H9 (cell line): ENCODE measurements around the gene AJAP1. TPM values are rescaled to one million over a fixed set of nuclear protein-coding genes. Genes with fewer than 3 reads are reported as not detected.

ENCODE experiments used
- DNase-seq: peaks from one replicate; pipeline ENCODE4 v3.0.0-alpha.2; 2017
- H2AFZ ChIP-seq: one replicate; pipeline ENCODE4 v1.6.1; 2013; ENCODE audit warnings: mild to moderate bottlenecking, low read length, control low read depth, moderate library complexity
- H2AK5ac ChIP-seq: 2 replicates; pipeline ENCODE4 v1.6.1; 2013; ENCODE audit warnings: low read length, control low read depth, mixed read lengths; ENCODE audit not compliant: insufficient read length
- H2BK120ac ChIP-seq: one replicate; pipeline ENCODE4 v1.6.1; 2013; ENCODE audit warnings: low read depth, mild to moderate bottlenecking, low read length, control low read depth, inconsistent platforms; ENCODE audit not compliant: poor library complexity, severe bottlenecking
- H2BK12ac ChIP-seq: 2 replicates; pipeline ENCODE4 v1.6.1; 2013; ENCODE audit warnings: low read length, control low read depth, mixed read lengths, low read depth; ENCODE audit not compliant: insufficient read length
- H2BK15ac ChIP-seq: 2 replicates; pipeline ENCODE4 v1.6.1; 2013; ENCODE audit warnings: low read depth, low read length, control low read depth
- H2BK20ac ChIP-seq: one replicate; pipeline ENCODE4 v1.6.1; 2013; ENCODE audit warnings: low read depth, mild to moderate bottlenecking, low read length, control low read depth, inconsistent platforms; ENCODE audit not compliant: poor library complexity, severe bottlenecking
- H2BK5ac ChIP-seq: 2 replicates; pipeline ENCODE4 v1.6.1; 2013; ENCODE audit warnings: low read length, control low read depth, mixed read lengths; ENCODE audit not compliant: insufficient read length
- H3K14ac ChIP-seq: 2 replicates; pipeline ENCODE4 v1.6.1; 2013; ENCODE audit warnings: low read length, control low read depth; ENCODE audit not compliant: insufficient read depth
- H3K18ac ChIP-seq: 2 replicates; pipeline ENCODE4 v1.6.1; 2013; ENCODE audit warnings: low read depth, mild to moderate bottlenecking, mixed read lengths, low read length, control low read depth; ENCODE audit not compliant: insufficient read length
- H3K23ac ChIP-seq: 2 replicates; pipeline ENCODE4 v1.6.1; 2013; ENCODE audit warnings: low read length, control low read depth, mixed read lengths, low read depth; ENCODE audit not compliant: insufficient read length
- H3K23me2 ChIP-seq: 2 replicates; pipeline ENCODE4 v1.6.1; 2013; ENCODE audit warnings: low read depth, mild to moderate bottlenecking, mixed read lengths, low read length, control low read depth; ENCODE audit not compliant: insufficient read length, poor library complexity, severe bottlenecking
- H3K27ac ChIP-seq: 2 replicates; pipeline ENCODE4 v1.5.1; 2013; ENCODE audit warnings: low read length, control low read depth, mixed read lengths, low read depth; ENCODE audit not compliant: insufficient read length
- H3K27me3 ChIP-seq: 2 replicates; pipeline ENCODE4 v1.6.1; 2013; ENCODE audit warnings: low read length, control low read depth, inconsistent platforms; ENCODE audit not compliant: insufficient read depth
- H3K4ac ChIP-seq: 2 replicates; pipeline ENCODE4 v1.6.1; 2013; ENCODE audit warnings: low read depth, mild to moderate bottlenecking, control low read depth, inconsistent platforms, low read length, moderate library complexity
- H3K4me1 ChIP-seq: 2 replicates; pipeline ENCODE4 v1.6.1; 2013; ENCODE audit warnings: low read length, control low read depth, inconsistent platforms; ENCODE audit not compliant: insufficient read depth
- H3K4me2 ChIP-seq: 2 replicates; pipeline ENCODE4 v1.6.1; 2013; ENCODE audit warnings: low read length, control low read depth, mixed read lengths; ENCODE audit not compliant: insufficient read length, insufficient read depth
- H3K56ac ChIP-seq: 2 replicates; pipeline ENCODE4 v1.6.1; 2013; ENCODE audit warnings: low read depth, mild to moderate bottlenecking, mixed read lengths, low read length, control low read depth; ENCODE audit not compliant: insufficient read length
- H3K79me1 ChIP-seq: 2 replicates; pipeline ENCODE4 v1.6.1; 2013; ENCODE audit warnings: low read depth, mild to moderate bottlenecking, moderate library complexity, low read length, control low read depth, inconsistent platforms; ENCODE audit not compliant: insufficient read depth, poor library complexity, severe bottlenecking
- H3K79me2 ChIP-seq: 2 replicates; pipeline ENCODE4 v1.6.1; 2013; ENCODE audit warnings: low read length, control low read depth, inconsistent platforms; ENCODE audit not compliant: insufficient read depth
- H3K9ac ChIP-seq: 2 replicates; pipeline ENCODE4 v1.6.1; 2013; ENCODE audit warnings: low read length, control low read depth, mixed read lengths; ENCODE audit not compliant: insufficient read length; ENCODE audit errors: extremely low read depth
- H3K9me3 ChIP-seq: one replicate; pipeline ENCODE4 v1.6.1; 2013; ENCODE audit warnings: low read depth, low read length, inconsistent platforms; ENCODE audit not compliant: control insufficient read depth
- H3T11ph ChIP-seq: one replicate; pipeline ENCODE4 v1.6.1; 2013; ENCODE audit warnings: mild to moderate bottlenecking, low read length, control low read depth, inconsistent platforms
- H4K20me1 ChIP-seq: one replicate; pipeline ENCODE4 v1.6.1; 2013; ENCODE audit not compliant: control insufficient read depth, insufficient read length, insufficient read depth
- H4K5ac ChIP-seq: 2 replicates; pipeline ENCODE4 v1.6.1; 2013; ENCODE audit warnings: low read depth, mild to moderate bottlenecking, mixed read lengths, low read length, control low read depth; ENCODE audit not compliant: insufficient read length
- H4K8ac ChIP-seq: replicated peaks from 2 replicates; pipeline ENCODE4 v1.6.1; 2013; ENCODE audit warnings: low read length, control low read depth, mixed read lengths, low read depth; ENCODE audit not compliant: insufficient read length
- H4K91ac ChIP-seq: 2 replicates; pipeline ENCODE4 v1.6.1; 2013; ENCODE audit warnings: low read depth, mild to moderate bottlenecking, moderate library complexity, mixed read lengths, low read length, control low read depth; ENCODE audit not compliant: insufficient read length
- H3K27ac Mint-ChIP-seq, 3 experiments: 2 replicates in 2 of 3; 3 replicates in 1 of 3; pipeline ENCODE4 v1.8.0; 2020 to 2021; ENCODE audit warnings: mixed read lengths in 3 of 3, mild to moderate bottlenecking in 1 of 3, moderate library complexity in 1 of 3
- H3K27me3 Mint-ChIP-seq: 2 replicates; pipeline ENCODE4 v1.8.0; 2021; ENCODE audit warnings: low read depth, mild to moderate bottlenecking, moderate library complexity, mixed read lengths
- H3K36me3 Mint-ChIP-seq, 3 experiments: 2 replicates in 2 of 3; 3 replicates in 1 of 3; pipeline ENCODE4 v1.8.0; 2020 to 2021; ENCODE audit warnings: low read depth in 3 of 3, mixed read lengths in 3 of 3; ENCODE audit not compliant: insufficient read depth in 1 of 3
- H3K4me1 Mint-ChIP-seq, 2 experiments: 2 replicates each; pipeline ENCODE4 v1.8.0; 2020; ENCODE audit warnings: mixed read lengths in 2 of 2
- H3K4me3 Mint-ChIP-seq, 2 experiments: 2 replicates in 1 of 2; 3 replicates in 1 of 2; pipeline ENCODE4 v1.8.0; 2020 to 2021; ENCODE audit warnings: mild to moderate bottlenecking in 2 of 2, mixed read lengths in 2 of 2, moderate library complexity in 1 of 2
- H3K9me3 Mint-ChIP-seq, 2 experiments: 2 replicates in 1 of 2; 3 replicates in 1 of 2; pipeline ENCODE4 v1.8.0; 2020; ENCODE audit warnings: mild to moderate bottlenecking in 2 of 2, mixed read lengths in 2 of 2, moderate library complexity in 1 of 2
- CTCF ChIP-seq: fragments of 200-600 bp; sonication (generic); conservative IDR thresholded peaks from 3 replicates; pipeline ENCODE4 v1.8.0; 2021; ENCODE audit warnings: antibody characterized with exemption, mild to moderate bottlenecking
- WGBS: extraction: QIAGEN DNeasy Blood & Tissue Kit; methylation state at CpG from one replicate; pipeline ENCODE4 v1.1.7; 2013; ENCODE audit warnings: missing lambda C conversion rate, low lambda C conversion rate, mixed read lengths; ENCODE audit not compliant: insufficient read length; ENCODE audit errors: extremely low coverage; 5-methylcytosine and 5-hydroxymethylcytosine counted together
- total RNA-seq: library from RNA; stranded (reverse); gene quantifications from 2 replicates; pipeline ENCODE4 v1.2.1, GENCODE V29; 2021

AJAP1 gene
- total RNA-seq, 1 experiment from 2014 or later, result 8.6 TPM

DNA sequence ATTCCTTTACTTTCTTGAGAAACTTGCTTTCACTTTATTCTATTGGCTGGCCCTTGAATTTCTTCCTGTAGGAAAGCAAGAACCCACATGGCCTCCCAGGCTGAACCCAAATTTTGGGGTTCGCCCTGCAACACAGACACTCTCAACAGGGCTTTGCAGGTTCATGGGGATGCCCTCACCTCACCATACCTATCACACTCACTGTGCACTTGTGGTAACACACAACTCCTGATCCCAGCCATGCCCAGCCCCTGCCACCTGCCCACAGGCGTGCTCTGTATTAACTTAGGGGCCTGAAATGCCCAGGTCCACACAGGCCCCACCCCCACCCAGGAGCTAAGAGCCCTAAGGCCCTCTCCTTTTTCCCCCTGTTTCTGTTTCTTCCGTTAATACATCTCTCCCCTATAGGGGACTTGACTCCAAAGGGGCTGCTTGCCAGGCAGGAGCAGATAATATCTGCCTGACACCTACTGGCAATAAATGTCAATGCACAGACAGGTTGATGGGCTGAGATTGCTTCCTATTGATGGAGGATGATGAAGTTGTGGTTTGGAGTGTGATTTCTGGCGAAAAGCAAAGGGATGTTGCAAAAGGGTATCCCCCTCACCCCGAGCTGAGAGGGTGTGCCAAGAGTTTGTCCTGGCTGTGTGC is 171.5 kb downstream of the AJAP1 start:
- TF ChIP-seq CTCF, result peak; percentile 75
- no peak overlapping the region for H3K4ac ChIP-seq
- H4K91ac ChIP-seq, result no peak overlapping the region
- no peak overlapping the region for H3K9ac ChIP-seq
- H3K27ac Mint-ChIP-seq, result no peak overlapping the region
- H3K9me3 Mint-ChIP-seq, result peaks cover 16 to 17% of the 10 kb centered on the region in 2 experiments
- no peaks in the 10 kb centered on the region for H3K23me2 ChIP-seq
- H4K5ac ChIP-seq, result no peak overlapping the region
- H2BK5ac ChIP-seq, result no peak overlapping the region
- no peaks in the 10 kb centered on the region for H3K4me1 ChIP-seq
- peaks cover 16 to 29% of the 10 kb centered on the region in 2 experiments for H3K4me1 Mint-ChIP-seq
- no peak overlapping the region for H3K27ac ChIP-seq
- no peaks in the 10 kb centered on the region for H3K27me3 ChIP-seq
- no CpG with 5 or more reads among the region's 5 CpGs for WGBS
- H3K4me3 Mint-ChIP-seq, result no peak overlapping the region
- no peak overlapping the region for H3T11ph ChIP-seq
- no peak overlapping the region for H3K4me2 ChIP-seq
- H2AFZ ChIP-seq, result no peak overlapping the region
- no peak overlapping the region for H3K56ac ChIP-seq
- H2BK12ac ChIP-seq, result no peak overlapping the region
- H3K14ac ChIP-seq, result no peak overlapping the region
- H3K27me3 Mint-ChIP-seq, result peaks cover 28% of the 10 kb centered on the region
- H3K9me3 ChIP-seq, result no peaks in the 10 kb centered on the region
- H2BK120ac ChIP-seq, result no peak overlapping the region
- no peak overlapping the region for H2BK20ac ChIP-seq
- no peaks in the 10 kb centered on the region for H4K20me1 ChIP-seq
- H3K36me3 Mint-ChIP-seq, result peaks cover 8 to 18% (median 16%) of the 10 kb centered on the region in 3 experiments
- no peak overlapping the region for H2AK5ac ChIP-seq
- H4K8ac ChIP-seq, result no peak overlapping the region
- H3K79me2 ChIP-seq, result no peaks in the 10 kb centered on the region
- no peaks in the 10 kb centered on the region for H3K79me1 ChIP-seq
- H3K23ac ChIP-seq, result no peak overlapping the region
- no peak overlapping the region for H3K18ac ChIP-seq
- H2BK15ac ChIP-seq, result no peak overlapping the region
- peak; percentile 53 for DNase-seq
